ENCODE data around the gene F2R.

DNA sequence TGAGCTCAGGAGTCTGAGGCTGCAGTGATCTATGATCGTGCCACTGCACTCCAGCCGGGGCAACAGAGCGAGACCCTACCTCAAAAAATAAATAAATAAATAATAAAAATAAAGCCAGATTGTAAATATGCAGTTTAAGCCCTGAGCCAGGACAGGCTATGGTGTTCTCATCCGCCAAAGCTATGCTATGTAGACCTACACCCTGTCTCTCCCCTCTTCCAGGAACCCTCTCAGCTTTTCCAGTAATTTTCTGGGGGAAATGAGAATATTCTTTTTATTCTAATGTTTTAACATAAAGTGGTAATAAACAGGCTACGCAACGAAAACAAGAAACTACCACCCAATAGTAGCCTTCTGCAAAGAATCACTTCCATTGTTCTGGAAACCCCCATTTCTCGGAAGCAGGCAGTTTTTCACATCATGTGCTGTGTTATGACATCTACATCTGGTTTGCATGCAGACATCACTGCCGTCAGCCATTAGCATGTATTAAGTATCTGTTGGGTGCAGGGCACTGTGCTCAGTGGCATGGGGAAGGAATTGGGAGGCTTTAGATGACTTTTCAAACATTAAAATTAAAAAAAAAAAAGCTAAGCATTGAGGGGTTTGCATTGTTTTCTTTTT, 38.0 kb upstream of the F2R start:
- TF ChIP-seq POLR2A (IDR thresholded peaks at IDR 0.05; ENCODE audit: control extremely low read depth in 1 of 2, low read depth in 2 of 2, low read length in 2 of 2) (no peak), EZH2 (IDR thresholded peaks at IDR 0.05; ENCODE audit: low read depth, low read length, severe bottlenecking) (no peak), SIN3A (conservative IDR thresholded peaks at IDR 0.05 in 1 of 2, IDR thresholded peaks at IDR 0.05 in 1 of 2; ENCODE audit: low read depth in 1 of 2, low read length in 2 of 2) (no peak), CEBPB (IDR thresholded peaks at IDR 0.05; ENCODE audit: low read depth, low read length) (no peak), RNF2 (IDR thresholded peaks at IDR 0.05; ENCODE audit: borderline replicate concordance, low read depth, low read length, missing control alignments, poor library complexity, severe bottlenecking) (no peak)

All from H1 (cell line).